CD4-positive, CD25-positive, alpha-beta regulatory T cell (primary cell): Measurements from ENCODE around the gene HCFC1. TPM values are rescaled to one million over a fixed set of nuclear protein-coding genes. Genes with fewer than 3 reads are reported as not detected.
A peak's percentile ranks its signal among the peaks of the same experiment; 100 is the strongest.

ENCODE experiments used
- ATAC-seq, 2 donors: fragments of 150-1000 bp; cut with Tn5 transposase; one replicate each; pipeline ENCODE4 v1.10.0; 2021; ENCODE audit warnings: low read depth in 2 of 2, moderate number of reproducible peaks in 2 of 2, moderate library complexity in 1 of 2
- DNase-seq, 3 donors: peaks; one replicate each; pipeline versions ENCODE4 v3.0.0 to v3.0.0-alpha.2; 2012 to 2022; ENCODE audit warnings: mixed read lengths in 1 of 3
- H3K27ac ChIP-seq: one replicate; pipeline ENCODE4 v1.7.0; 2013; ENCODE audit warnings: mild to moderate bottlenecking, low read length; ENCODE audit not compliant: insufficient read depth, poor library complexity, severe bottlenecking
- H3K27me3 ChIP-seq: one replicate; pipeline ENCODE4 v1.7.0; 2013; ENCODE audit warnings: low read length; ENCODE audit not compliant: control insufficient read depth, insufficient read depth
- H3K36me3 ChIP-seq: one replicate; pipeline ENCODE4 v1.7.0; 2013; ENCODE audit warnings: mild to moderate bottlenecking, low read length, moderate library complexity; ENCODE audit not compliant: control insufficient read depth, insufficient read depth
- H3K4me1 ChIP-seq: 2 replicates; pipeline ENCODE4 v1.7.0; 2013; ENCODE audit warnings: mild to moderate bottlenecking, low read length; ENCODE audit not compliant: insufficient read depth, control insufficient read depth, poor library complexity, severe bottlenecking
- H3K4me3 ChIP-seq: one replicate; pipeline ENCODE4 v1.7.0; 2013; ENCODE audit warnings: low read depth, mild to moderate bottlenecking, low read length, moderate library complexity
- H3K9me3 ChIP-seq, 2 experiments: 1 replicate in 1 of 2; 2 replicates in 1 of 2; pipeline ENCODE4 v1.7.0; 2013; ENCODE audit warnings: low read length in 2 of 2, mild to moderate bottlenecking in 1 of 2, moderate library complexity in 1 of 2; ENCODE audit not compliant: control insufficient read depth in 2 of 2
- H3K27ac Mint-ChIP-seq, 3 donors: one replicate each; pipeline ENCODE4 v1.8.0; 2020 to 2022; ENCODE audit warnings: mild to moderate bottlenecking in 3 of 3, mixed read lengths in 3 of 3, moderate library complexity in 2 of 3
- H3K27me3 Mint-ChIP-seq: one replicate; pipeline ENCODE4 v1.8.0; 2022; ENCODE audit warnings: mild to moderate bottlenecking, mixed read lengths
- H3K36me3 Mint-ChIP-seq: one replicate; pipeline ENCODE4 v1.8.0; 2020; ENCODE audit warnings: mixed read lengths
- H3K4me1 Mint-ChIP-seq, 4 donors: one replicate each; pipeline ENCODE4 v1.8.0; 2020 to 2022; ENCODE audit warnings: mixed read lengths in 4 of 4, mild to moderate bottlenecking in 1 of 4
- H3K4me3 Mint-ChIP-seq, 4 donors: one replicate each; pipeline ENCODE4 v1.8.0; 2020 to 2022; ENCODE audit warnings: mild to moderate bottlenecking in 4 of 4, mixed read lengths in 4 of 4, moderate library complexity in 3 of 4
- H3K9me3 Mint-ChIP-seq, 7 donors: one replicate each; pipeline ENCODE4 v1.8.0; 2020 to 2022; ENCODE audit warnings: mixed read lengths in 7 of 7, mild to moderate bottlenecking in 3 of 7, moderate library complexity in 2 of 7
- polyA plus RNA-seq, 4 donors: library from polyadenylated mRNA; unstranded; fragments of 300-500 nt; fragmentation: Illumina TruSeq; gene quantifications; one replicate each; pipeline ENCODE4 v1.2.3, GENCODE V29; 2021
- total RNA-seq: library from RNA; stranded (reverse); gene quantifications from one replicate; pipeline ENCODE4 v1.2.3, GENCODE V29; 2022

Gene HCFC1
- total and polyA plus RNA-seq, 5 donors from 2014 or later: 3.0 to 71.6 (median 3.8) TPM

DNA sequence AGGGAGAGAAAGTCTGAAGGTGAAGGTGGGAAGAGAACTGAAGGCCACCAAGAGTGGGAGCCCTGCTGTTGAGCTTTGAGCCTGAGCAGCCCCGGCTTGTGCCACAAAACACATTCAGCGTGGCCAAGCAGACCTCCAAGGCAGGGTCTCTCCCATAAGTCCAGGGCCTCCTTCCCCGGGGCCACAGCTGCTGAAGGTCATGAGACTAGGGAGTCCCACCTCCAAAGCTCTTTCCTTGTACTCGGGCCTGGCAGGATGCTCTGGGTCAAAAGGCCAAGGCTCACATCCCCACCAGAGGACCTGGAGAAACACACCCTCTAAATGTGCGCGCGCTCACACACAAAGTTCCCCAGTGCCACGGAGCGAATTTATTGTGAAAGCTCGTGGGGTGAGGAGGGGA, 42.0 kb downstream of the HCFC1 start:
- ATAC-seq (no peak), DNase-seq (no peak)
- Histone ChIP-seq H3K27me3 (no peaks in the 10 kb centered on the region), H3K36me3 (peaks cover 2% of the 10 kb centered on the region), H3K27ac (no peak overlapping the region), H3K9me3 (no peaks in the 10 kb centered on the region), H3K4me1 (peaks cover 51% of the 10 kb centered on the region), H3K4me3 (no peak overlapping the region)
- Mint-ChIP-seq H3K36me3 (peaks cover 6% of the 10 kb centered on the region), H3K27me3 (peaks cover 4% of the 10 kb centered on the region), H3K27ac (peak overlapping the region in 2 of 3 donors; percentile 28 to 32), H3K4me1 (peaks cover 4 to 73% (median 16%) of the 10 kb centered on the region in 4 donors), H3K9me3 (no peaks in the 10 kb centered on the region), H3K4me3 (peak overlapping the region; percentile 54 to 98 (median 82))

DNA sequence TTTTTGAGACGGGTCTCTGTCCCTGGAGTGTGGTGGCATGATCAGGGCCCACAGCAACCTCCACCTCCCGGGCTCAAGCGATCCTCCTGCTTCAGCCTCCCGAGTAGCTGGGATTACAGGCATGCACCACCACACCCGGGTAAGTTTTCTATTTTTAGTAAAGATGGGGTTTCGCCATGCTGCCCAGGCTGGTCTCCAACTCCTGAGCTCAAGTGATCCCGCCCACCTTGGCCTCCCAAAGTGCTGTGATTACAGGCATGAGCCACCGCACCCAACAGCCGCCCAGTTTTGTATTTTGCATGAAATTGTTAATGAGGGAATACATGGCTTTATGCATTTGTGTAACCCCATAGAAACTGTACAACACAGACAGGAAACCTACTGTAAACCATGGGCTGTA, 42.8 kb downstream of the HCFC1 start:
- Mint-ChIP-seq H3K9me3 (no peaks in the 10 kb centered on the region), H3K36me3 (peaks cover 10% of the 10 kb centered on the region), H3K4me1 (peaks cover 4 to 74% (median 14%) of the 10 kb centered on the region in 4 donors), H3K27me3 (peaks cover 4% of the 10 kb centered on the region), H3K4me3 (peak overlapping the region; percentile 69 to 98 (median 96)), H3K27ac (peak overlapping the region; percentile 94 to 99 (median 95))
- Histone ChIP-seq H3K27ac (peak overlapping the region; percentile 96), H3K27me3 (no peaks in the 10 kb centered on the region), H3K36me3 (peaks cover 2% of the 10 kb centered on the region), H3K9me3 (no peaks in the 10 kb centered on the region), H3K4me3 (peak overlapping the region; percentile 47), H3K4me1 (peaks cover 51% of the 10 kb centered on the region)
- ATAC-seq (no peak), DNase-seq (no peak)

- DNase-seq (peak; percentile 89 to 100 (median 97)), ATAC-seq (peak; percentile 77 to 80)
- H3K4me3 Mint-ChIP-seq: peak overlapping the region; percentile 93 to 98 (median 96)
- no peaks in the 10 kb centered on the region for H3K27me3 ChIP-seq
- peak overlapping the region; percentile 98 to 100 (median 99) for H3K27ac Mint-ChIP-seq
- H3K4me1 ChIP-seq: peaks cover 56% of the 10 kb centered on the region
- peaks cover 10% of the 10 kb centered on the region for H3K36me3 Mint-ChIP-seq
- H3K4me1 Mint-ChIP-seq: peaks cover 4 to 76% (median 12%) of the 10 kb centered on the region in 4 donors
- H3K27me3 Mint-ChIP-seq: peaks cover 4% of the 10 kb centered on the region
- peak overlapping the region; percentile 73 for H3K4me3 ChIP-seq
- peak overlapping the region; percentile 96 for H3K27ac ChIP-seq
- H3K9me3 ChIP-seq: no peaks in the 10 kb centered on the region
- no peaks in the 10 kb centered on the region for H3K9me3 Mint-ChIP-seq
- H3K36me3 ChIP-seq: peaks cover 2% of the 10 kb centered on the region
These were observed 43.5 kb downstream of the HCFC1 start for GRCh38 chrX:153927922-153928760.

DNA sequence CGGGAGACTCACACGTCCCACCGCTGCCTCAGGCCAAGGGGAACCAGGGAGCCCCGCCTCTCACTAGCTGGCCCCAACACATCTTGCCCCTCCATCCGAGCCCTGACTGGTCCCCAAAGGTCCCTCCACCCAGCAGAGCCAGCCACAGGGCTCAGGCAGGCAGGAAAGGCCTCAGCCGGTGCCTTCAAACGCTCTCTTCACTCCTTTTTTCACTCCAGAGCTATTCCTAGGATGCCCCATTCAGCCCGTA, 44.0 kb downstream of the HCFC1 start:
- Mint-ChIP-seq H3K9me3 (no peaks in the 10 kb centered on the region), H3K27ac (peak overlapping the region; percentile 98 to 100 (median 99)), H3K4me3 (peak overlapping the region; percentile 93 to 98 (median 96)), H3K36me3 (peaks cover 10% of the 10 kb centered on the region), H3K27me3 (peaks cover 4% of the 10 kb centered on the region), H3K4me1 (peaks cover 4 to 78% (median 12%) of the 10 kb centered on the region in 4 donors)
- peak in 1 of 3 donors; percentile 57 for DNase-seq
- no peak for ATAC-seq
- H3K27me3 ChIP-seq: no peaks in the 10 kb centered on the region
- H3K4me1 ChIP-seq: peaks cover 61% of the 10 kb centered on the region
- H3K36me3 ChIP-seq: peaks cover 2% of the 10 kb centered on the region
- peak overlapping the region; percentile 73 for H3K4me3 ChIP-seq
- peak overlapping the region; percentile 96 for H3K27ac ChIP-seq
- no peaks in the 10 kb centered on the region for H3K9me3 ChIP-seq

DNA sequence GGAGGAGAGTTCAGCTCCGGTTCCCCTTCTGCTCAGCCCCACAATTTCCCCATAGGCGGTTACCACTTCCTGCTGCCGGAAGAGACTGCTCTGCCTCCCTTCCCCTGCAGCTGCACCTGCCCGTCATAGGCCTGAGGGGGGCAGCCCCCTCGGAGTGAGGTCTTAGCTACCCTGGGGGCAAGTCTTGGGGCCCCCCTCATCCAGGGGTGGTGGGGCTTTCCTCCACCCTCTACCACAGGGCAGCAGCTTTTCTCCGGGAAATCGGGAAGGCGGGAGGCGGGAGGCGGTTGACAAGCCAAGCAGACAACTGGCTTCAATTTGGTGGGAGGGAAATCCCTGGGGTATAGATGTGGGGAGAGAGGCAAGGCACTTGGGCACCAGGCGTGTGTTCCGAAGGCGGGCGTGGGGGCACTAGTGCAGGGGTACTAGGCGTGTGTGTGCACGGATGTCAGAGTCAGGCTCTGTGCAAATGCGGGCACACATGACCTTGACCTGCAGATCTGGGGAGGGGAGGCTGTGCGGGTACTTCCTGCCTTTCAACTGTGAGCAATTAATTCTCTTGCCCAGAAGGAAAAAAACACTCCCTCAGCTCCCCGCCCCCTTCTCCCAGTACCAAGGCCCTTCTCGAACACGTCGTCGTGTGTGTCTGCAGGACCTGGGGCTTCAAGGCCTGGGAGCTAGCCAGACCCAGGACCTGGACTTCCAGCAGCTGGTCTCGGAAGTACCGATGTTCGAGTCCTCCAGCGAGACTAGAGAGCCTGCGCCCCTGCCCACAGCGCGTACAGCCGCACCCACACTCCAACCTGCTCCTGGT, 44.6 kb downstream of the HCFC1 start:
- H3K27ac ChIP-seq: peak overlapping the region; percentile 96
- DNase-seq: peak; percentile 76 to 92 (median 88)
- H3K4me1 ChIP-seq: peaks cover 67% of the 10 kb centered on the region
- no peaks in the 10 kb centered on the region for H3K9me3 Mint-ChIP-seq
- H3K36me3 Mint-ChIP-seq: peaks cover 10% of the 10 kb centered on the region
- no peaks in the 10 kb centered on the region for H3K27me3 ChIP-seq
- H3K4me1 Mint-ChIP-seq: peaks cover 4 to 83% (median 14%) of the 10 kb centered on the region in 4 donors
- peak; percentile 53 to 54 for ATAC-seq
- H3K9me3 ChIP-seq: no peaks in the 10 kb centered on the region
- H3K27ac Mint-ChIP-seq: peak overlapping the region; percentile 98 to 100 (median 99)
- peak overlapping the region; percentile 93 to 98 (median 96) for H3K4me3 Mint-ChIP-seq
- peaks cover 4% of the 10 kb centered on the region for H3K27me3 Mint-ChIP-seq
- H3K36me3 ChIP-seq: peaks cover 2% of the 10 kb centered on the region
- H3K4me3 ChIP-seq: peak overlapping the region; percentile 73

- DNase-seq (no peak), ATAC-seq (no peak)
- H3K4me1 ChIP-seq: peaks cover 72% of the 10 kb centered on the region
- Mint-ChIP-seq H3K4me1 (peaks cover 4 to 86% (median 12%) of the 10 kb centered on the region in 4 donors), H3K4me3 (peak overlapping the region; percentile 93 to 98 (median 96)), H3K27me3 (peaks cover 4% of the 10 kb centered on the region), H3K36me3 (peaks cover 7% of the 10 kb centered on the region), H3K27ac (peak overlapping the region; percentile 98 to 100 (median 99)), H3K9me3 (no peaks in the 10 kb centered on the region)
- H3K36me3 ChIP-seq: peaks cover 2% of the 10 kb centered on the region
- H3K27me3 ChIP-seq: no peaks in the 10 kb centered on the region
- H3K27ac ChIP-seq: peak overlapping the region; percentile 96
- no peaks in the 10 kb centered on the region for H3K9me3 ChIP-seq
- H3K4me3 ChIP-seq: peak overlapping the region; percentile 57
These were observed 45.1 kb downstream of the HCFC1 start for GRCh38 chrX:153926552-153926857.

GRCh38 chrX:153925739-153926551, 45.7 kb downstream of the HCFC1 start, which contains the start of gene ARHGAP4:
ARHGAP4 (minus strand) TSS chrX:153926264; CDS start chrX:153926202, 62 bp downstream.
- Mint-ChIP-seq H3K4me1 (peaks cover 4 to 84% (median 9%) of the 10 kb centered on the region in 4 donors), H3K27me3 (peaks cover 4% of the 10 kb centered on the region), H3K4me3 (peak within 1 kb of the TSS; percentile 95 to 98 (median 97)), H3K27ac (peak within 1 kb of the TSS; percentile 98 to 100 (median 99)), H3K36me3 (peaks cover 4% of the 10 kb centered on the region), H3K9me3 (no peaks in the 10 kb centered on the region)
- no peak for ATAC-seq
- no peaks in the 10 kb centered on the region for H3K27me3 ChIP-seq
- peak; percentile 30 to 62 (median 37) for DNase-seq
- peak within 1 kb of the TSS; percentile 96 for H3K27ac ChIP-seq
- peaks cover 1% of the 10 kb centered on the region for H3K36me3 ChIP-seq
- H3K4me3 ChIP-seq: peak within 1 kb of the TSS; percentile 85
- H3K4me1 ChIP-seq: peaks cover 78% of the 10 kb centered on the region
- no peaks in the 10 kb centered on the region for H3K9me3 ChIP-seq
